ENCODE results near the gene PTPRM. TPM values are rescaled to one million over a fixed set of nuclear protein-coding genes. Genes with fewer than 3 reads are reported as not detected.

Gene PTPRM
- polyA plus RNA-seq, 1 donor from 2014 or later = 126 TPM

DNA sequence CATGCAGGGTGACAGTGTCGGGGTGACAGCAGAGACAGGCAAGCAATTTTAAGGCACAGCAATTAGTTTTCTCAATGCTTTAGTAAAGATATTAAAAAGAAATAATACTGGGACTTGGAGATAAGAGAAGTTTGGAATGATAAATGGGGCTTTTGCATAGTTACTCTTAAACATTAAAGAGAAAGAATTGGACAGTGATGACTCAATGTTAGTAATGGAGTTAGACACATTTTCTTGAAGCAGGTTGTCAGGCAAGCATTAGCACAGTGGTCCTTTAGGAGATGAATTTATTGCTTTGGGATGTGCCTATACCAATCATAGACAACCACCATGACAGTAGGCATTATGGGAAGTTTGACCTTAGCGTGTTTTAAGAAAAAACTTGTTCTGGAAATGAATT, 813.8 kb downstream of the PTPRM start:
- H3K79me2 ChIP-seq (replicated peaks; ENCODE audit: insufficient read depth, low read length) = no peaks in the 10 kb centered on the region
- H3K36me3 ChIP-seq (ENCODE audit: insufficient read depth, low read length) = no peaks in the 10 kb centered on the region
- H3K4me2 ChIP-seq (ENCODE audit: low read length) = no peak overlapping the region
- H3K9ac ChIP-seq (ENCODE audit: low read length) = no peak overlapping the region
- no peaks in the 10 kb centered on the region for H4K20me1 ChIP-seq (ENCODE audit: insufficient read depth)
- TF ChIP-seq EZH2 (IDR thresholded peaks at IDR 0.05; ENCODE audit: borderline replicate concordance, insufficient read depth, low read length, poor library complexity, severe bottlenecking) (no peak), SMC3 (conservative IDR thresholded peaks at IDR 0.05; ENCODE audit: poor library complexity) (no peak), TAF1 (IDR thresholded peaks at IDR 0.05; ENCODE audit: low read depth) (no peak), POLR2AphosphoS5 (IDR thresholded peaks at IDR 0.05) (no peak), MXI1 (conservative IDR thresholded peaks at IDR 0.05; ENCODE audit: poor library complexity, severe bottlenecking) (no peak), EP300 (conservative IDR thresholded peaks at IDR 0.05; ENCODE audit: poor library complexity, severe bottlenecking) (no peak), RAD21 (conservative IDR thresholded peaks at IDR 0.05) (no peak), CTCF (IDR thresholded peaks at IDR 0.05; ENCODE audit: poor library complexity, severe bottlenecking) (no peak)
- TF ChIP-seq, protein P1, sequence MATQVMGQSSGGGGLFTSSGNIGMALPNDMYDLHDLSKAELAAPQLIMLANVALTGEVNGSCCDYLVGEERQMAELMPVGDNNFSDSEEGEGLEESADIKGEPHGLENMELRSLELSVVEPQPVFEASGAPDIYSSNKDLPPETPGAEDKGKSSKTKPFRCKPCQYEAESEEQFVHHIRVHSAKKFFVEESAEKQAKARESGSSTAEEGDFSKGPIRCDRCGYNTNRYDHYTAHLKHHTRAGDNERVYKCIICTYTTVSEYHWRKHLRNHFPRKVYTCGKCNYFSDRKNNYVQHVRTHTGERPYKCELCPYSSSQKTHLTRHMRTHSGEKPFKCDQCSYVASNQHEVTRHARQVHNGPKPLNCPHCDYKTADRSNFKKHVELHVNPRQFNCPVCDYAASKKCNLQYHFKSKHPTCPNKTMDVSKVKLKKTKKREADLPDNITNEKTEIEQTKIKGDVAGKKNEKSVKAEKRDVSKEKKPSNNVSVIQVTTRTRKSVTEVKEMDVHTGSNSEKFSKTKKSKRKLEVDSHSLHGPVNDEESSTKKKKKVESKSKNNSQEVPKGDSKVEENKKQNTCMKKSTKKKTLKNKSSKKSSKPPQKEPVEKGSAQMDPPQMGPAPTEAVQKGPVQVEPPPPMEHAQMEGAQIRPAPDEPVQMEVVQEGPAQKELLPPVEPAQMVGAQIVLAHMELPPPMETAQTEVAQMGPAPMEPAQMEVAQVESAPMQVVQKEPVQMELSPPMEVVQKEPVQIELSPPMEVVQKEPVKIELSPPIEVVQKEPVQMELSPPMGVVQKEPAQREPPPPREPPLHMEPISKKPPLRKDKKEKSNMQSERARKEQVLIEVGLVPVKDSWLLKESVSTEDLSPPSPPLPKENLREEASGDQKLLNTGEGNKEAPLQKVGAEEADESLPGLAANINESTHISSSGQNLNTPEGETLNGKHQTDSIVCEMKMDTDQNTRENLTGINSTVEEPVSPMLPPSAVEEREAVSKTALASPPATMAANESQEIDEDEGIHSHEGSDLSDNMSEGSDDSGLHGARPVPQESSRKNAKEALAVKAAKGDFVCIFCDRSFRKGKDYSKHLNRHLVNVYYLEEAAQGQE (IDR thresholded peaks at IDR 0.05; ENCODE audit: borderline replicate concordance) = no peak
- no peaks in the 10 kb centered on the region for H3K9me2 ChIP-seq (ENCODE audit: insufficient read depth, low read length)
- H2AFZ ChIP-seq (ENCODE audit: low read depth, low read length) = no peak overlapping the region
- H3K4me3 ChIP-seq (ENCODE audit: low read length) = no peak overlapping the region
- no peaks in the 10 kb centered on the region for H3K27me3 ChIP-seq (ENCODE audit: insufficient read depth, low read depth, low read length)
- no peak overlapping the region for H3K27ac ChIP-seq (ENCODE audit: low read length)
- H3K9me3 ChIP-seq (ENCODE audit: low read length) = no peaks in the 10 kb centered on the region
- no peaks in the 10 kb centered on the region for H3F3A ChIP-seq (ENCODE audit: insufficient read depth, low read length, poor library complexity, severe bottlenecking)

GRCh38 chr18:8381821-8382459, 814.8 kb downstream of the PTPRM start:
- H3K9me3 ChIP-seq (ENCODE audit: low read length) = no peaks in the 10 kb centered on the region
- no peak overlapping the region for H3K27ac ChIP-seq (ENCODE audit: low read length)
- H3K27me3 ChIP-seq (ENCODE audit: insufficient read depth, low read depth, low read length) = no peaks in the 10 kb centered on the region
- H3K36me3 ChIP-seq (ENCODE audit: insufficient read depth, low read length) = no peaks in the 10 kb centered on the region
- no peak overlapping the region for H2AFZ ChIP-seq (ENCODE audit: low read depth, low read length)
- H3K9me2 ChIP-seq (ENCODE audit: insufficient read depth, low read length) = no peaks in the 10 kb centered on the region
- no peak for TF ChIP-seq RAD21 (conservative IDR thresholded peaks at IDR 0.05)
- TF ChIP-seq EP300 (conservative IDR thresholded peaks at IDR 0.05; ENCODE audit: poor library complexity, severe bottlenecking) = no peak
- no peak for TF ChIP-seq MXI1 (conservative IDR thresholded peaks at IDR 0.05; ENCODE audit: poor library complexity, severe bottlenecking)
- TF ChIP-seq EZH2 (IDR thresholded peaks at IDR 0.05; ENCODE audit: borderline replicate concordance, insufficient read depth, low read length, poor library complexity, severe bottlenecking) = no peak
- TF ChIP-seq CTCF (IDR thresholded peaks at IDR 0.05; ENCODE audit: poor library complexity, severe bottlenecking) = no peak
- TF ChIP-seq POLR2AphosphoS5 (IDR thresholded peaks at IDR 0.05) = no peak
- TF ChIP-seq SMC3 (conservative IDR thresholded peaks at IDR 0.05; ENCODE audit: poor library complexity) = no peak
- TF ChIP-seq TAF1 (IDR thresholded peaks at IDR 0.05; ENCODE audit: low read depth) = no peak
- TF ChIP-seq, protein P1 (IDR thresholded peaks at IDR 0.05; ENCODE audit: borderline replicate concordance) = no peak
- H3K9ac ChIP-seq (ENCODE audit: low read length) = no peak overlapping the region
- H4K20me1 ChIP-seq (ENCODE audit: insufficient read depth) = no peaks in the 10 kb centered on the region
- H3K79me2 ChIP-seq (replicated peaks; ENCODE audit: insufficient read depth, low read length) = no peaks in the 10 kb centered on the region
- no peaks in the 10 kb centered on the region for H3F3A ChIP-seq (ENCODE audit: insufficient read depth, low read length, poor library complexity, severe bottlenecking)
- no peak overlapping the region for H3K4me2 ChIP-seq (ENCODE audit: low read length)
- H3K4me3 ChIP-seq (ENCODE audit: low read length) = no peak overlapping the region
